ENCODE results near the gene SNAP25.

GRCh38 chr20:10324198-10324847 is 105.7 kb downstream of the SNAP25 start:
- TF ChIP-seq CTCF (IDR thresholded peaks at IDR 0.05 in 8 of 11, conservative IDR thresholded peaks at IDR 0.05 in 3 of 11) (no peak), POLR2AphosphoS5 (IDR thresholded peaks at IDR 0.05) (no peak)
